Measurements from ENCODE around the gene LDLRAD4.

- TF ChIP-seq CTCF (conservative IDR thresholded peaks at IDR 0.05) (no peak), EZH2 (IDR thresholded peaks at IDR 0.05; ENCODE audit: low read depth) (no peak)
Measured at GRCh38 chr18:13558790-13559189, 340.2 kb downstream of the LDLRAD4 start.

Measured in PC-9 (cell line).